Measurements from ENCODE around the gene ZNF639. TPM values are rescaled to one million over a fixed set of nuclear protein-coding genes. Genes with fewer than 3 reads are reported as not detected.

The ZNF639 gene
- total RNA-seq, 1 experiment from 2014 or later: 44.1 TPM

DNA sequence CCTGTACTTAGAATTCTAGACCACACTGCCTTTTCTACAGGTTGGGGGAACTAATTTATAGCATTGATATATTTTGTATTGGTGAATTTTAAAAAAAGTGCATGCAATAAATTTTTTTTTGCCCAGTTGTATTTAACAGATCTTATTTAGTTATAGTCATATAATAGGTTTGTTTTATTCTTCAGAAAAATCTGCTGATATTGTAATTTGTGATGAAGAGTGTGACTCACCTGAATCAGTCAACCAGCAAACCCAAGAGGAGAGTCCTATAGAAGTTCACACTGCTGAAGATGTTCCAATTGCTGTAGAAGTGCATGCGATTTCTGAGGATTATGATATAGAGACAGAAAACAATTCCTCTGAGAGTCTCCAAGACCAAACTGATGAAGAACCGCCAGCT, 10.3 kb downstream of the ZNF639 start:
- H3K27me3 Mint-ChIP-seq (ENCODE audit: low read depth): no peaks in the 10 kb centered on the region
- Histone ChIP-seq H3K9me3 (ENCODE audit: control insufficient read depth, low read depth, low read length) (no peaks in the 10 kb centered on the region), H3K56ac (ENCODE audit: insufficient read length, low read depth, low read length) (no peak overlapping the region), H4K91ac (ENCODE audit: insufficient read length, low read depth, low read length) (no peak overlapping the region), H4K5ac (ENCODE audit: insufficient read length, low read depth, low read length) (no peak overlapping the region), H3K14ac (ENCODE audit: insufficient read depth, low read length) (no peak overlapping the region), H3K4me1 (ENCODE audit: insufficient read depth, low read length) (no peaks in the 10 kb centered on the region), H2AFZ (ENCODE audit: low read length) (no peak overlapping the region), H2AK5ac (ENCODE audit: insufficient read length, low read length) (no peak overlapping the region), H2BK120ac (ENCODE audit: low read depth, low read length, poor library complexity, severe bottlenecking) (no peak overlapping the region), H3K18ac (ENCODE audit: insufficient read length, low read depth, low read length) (no peak overlapping the region), H3K4me2 (ENCODE audit: insufficient read depth, insufficient read length, low read length) (no peak overlapping the region), H3K27me3 (ENCODE audit: insufficient read depth, low read length) (no peaks in the 10 kb centered on the region), H3K4ac (ENCODE audit: low read depth, low read length) (no peak overlapping the region), H2BK5ac (ENCODE audit: insufficient read length, low read length) (no peak overlapping the region), H2BK20ac (ENCODE audit: low read depth, low read length, poor library complexity, severe bottlenecking) (no peak overlapping the region), H3T11ph (ENCODE audit: low read length) (no peak overlapping the region), H3K23ac (ENCODE audit: insufficient read length, low read depth, low read length) (no peak overlapping the region), H3K27ac (ENCODE audit: insufficient read length, low read depth, low read length) (no peak overlapping the region), H4K20me1 (ENCODE audit: control insufficient read depth, insufficient read depth, insufficient read length) (no peaks in the 10 kb centered on the region), H2BK15ac (ENCODE audit: low read depth, low read length) (no peak overlapping the region), H3K9ac (ENCODE audit: extremely low read depth, insufficient read length, low read length) (no peak overlapping the region), H4K8ac (replicated peaks; ENCODE audit: insufficient read length, low read depth, low read length) (no peak overlapping the region), H3K79me2 (ENCODE audit: insufficient read depth, low read length) (no peaks in the 10 kb centered on the region), H3K23me2 (ENCODE audit: insufficient read length, low read depth, low read length, poor library complexity, severe bottlenecking) (no peaks in the 10 kb centered on the region), H2BK12ac (ENCODE audit: insufficient read length, low read depth, low read length) (no peak overlapping the region), H3K79me1 (ENCODE audit: insufficient read depth, low read depth, low read length, poor library complexity, severe bottlenecking) (peaks cover 3% of the 10 kb centered on the region)
- H3K27ac Mint-ChIP-seq: no peak overlapping the region
- no peak overlapping the region for H3K4me3 Mint-ChIP-seq
- DNase-seq: no peak
- WGBS (ENCODE audit: extremely low coverage, insufficient read length, low lambda C conversion rate): no CpG with 5 or more reads among the region's 2 CpGs
- TF ChIP-seq, protein P1, sequence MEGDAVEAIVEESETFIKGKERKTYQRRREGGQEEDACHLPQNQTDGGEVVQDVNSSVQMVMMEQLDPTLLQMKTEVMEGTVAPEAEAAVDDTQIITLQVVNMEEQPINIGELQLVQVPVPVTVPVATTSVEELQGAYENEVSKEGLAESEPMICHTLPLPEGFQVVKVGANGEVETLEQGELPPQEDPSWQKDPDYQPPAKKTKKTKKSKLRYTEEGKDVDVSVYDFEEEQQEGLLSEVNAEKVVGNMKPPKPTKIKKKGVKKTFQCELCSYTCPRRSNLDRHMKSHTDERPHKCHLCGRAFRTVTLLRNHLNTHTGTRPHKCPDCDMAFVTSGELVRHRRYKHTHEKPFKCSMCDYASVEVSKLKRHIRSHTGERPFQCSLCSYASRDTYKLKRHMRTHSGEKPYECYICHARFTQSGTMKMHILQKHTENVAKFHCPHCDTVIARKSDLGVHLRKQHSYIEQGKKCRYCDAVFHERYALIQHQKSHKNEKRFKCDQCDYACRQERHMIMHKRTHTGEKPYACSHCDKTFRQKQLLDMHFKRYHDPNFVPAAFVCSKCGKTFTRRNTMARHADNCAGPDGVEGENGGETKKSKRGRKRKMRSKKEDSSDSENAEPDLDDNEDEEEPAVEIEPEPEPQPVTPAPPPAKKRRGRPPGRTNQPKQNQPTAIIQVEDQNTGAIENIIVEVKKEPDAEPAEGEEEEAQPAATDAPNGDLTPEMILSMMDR (conservative IDR thresholded peaks at IDR 0.05): no peak
- no peaks in the 10 kb centered on the region for H3K9me3 Mint-ChIP-seq
- H3K36me3 Mint-ChIP-seq (ENCODE audit: insufficient read depth in 1 of 3, low read depth in 3 of 3): peaks cover 50 to 87% (median 77%) of the 10 kb centered on the region in 3 experiments; a peak in 6 of 7 replicates
- no peaks in the 10 kb centered on the region for H3K4me1 Mint-ChIP-seq
